SIG-M5 (cell line): Measurements from ENCODE around the gene CRB2.
"Not testable (repeated sequence)": the region's sequence is repeated elsewhere in the genome, so short reads cannot be mapped to it uniquely, and the experiment has no call there.

ENCODE experiments used
- DNase-seq: peaks from one replicate; lab custom pipeline; 2025; lab: John Stamatoyannopoulos, UW

Gene CRB2

GRCh38 chr9:123382653-123383511 is 26.9 kb downstream of the CRB2 start:
- DNase-seq: no peak

GRCh38 chr9:123383512-123384170 is 27.6 kb downstream of the CRB2 start:
- DNase-seq: no peak

GRCh38 chr9:123387686-123388085 is 31.7 kb downstream of the CRB2 start:
- no peak for DNase-seq

GRCh38 chr9:123389070-123389469 is 33.1 kb downstream of the CRB2 start:
- no peak for DNase-seq

- no peak for DNase-seq
Measured at GRCh38 chr9:123389698-123390097, 33.7 kb downstream of the CRB2 start.

- DNase-seq: no peak
Measured at GRCh38 chr9:123390337-123391135, 34.5 kb downstream of the CRB2 start.

GRCh38 chr9:123391233-123391632 is 35.2 kb downstream of the CRB2 start:
- no peak for DNase-seq

GRCh38 chr9:123391946-123392345 is 35.9 kb downstream of the CRB2 start:
- no peak for DNase-seq

- no peak for DNase-seq
Measured at GRCh38 chr9:123392802-123393201, 36.8 kb downstream of the CRB2 start.

- DNase-seq: no peak
Measured at GRCh38 chr9:123394291-123395235, 38.6 kb downstream of the CRB2 start.

- no peak for DNase-seq
Measured at GRCh38 chr9:123395276-123395688, 39.3 kb downstream of the CRB2 start.

GRCh38 chr9:123395689-123396511 is 39.9 kb downstream of the CRB2 start:
- DNase-seq: no peak

GRCh38 chr9:123397975-123398374 is 42.0 kb downstream of the CRB2 start:
- DNase-seq: no peak

GRCh38 chr9:123398938-123399337 is 42.9 kb downstream of the CRB2 start:
- not testable (repeated sequence) for DNase-seq

GRCh38 chr9:123399803-123400378 is 43.9 kb downstream of the CRB2 start:
- DNase-seq: no peak

GRCh38 chr9:123400926-123401503 is 45.0 kb downstream of the CRB2 start:
- no peak for DNase-seq

- no peak for DNase-seq
Measured at GRCh38 chr9:123401879-123402513, 46.0 kb downstream of the CRB2 start.

- no peak for DNase-seq
Measured at GRCh38 chr9:123402981-123403509, 47.0 kb downstream of the CRB2 start.

- no peak for DNase-seq
Measured at GRCh38 chr9:123406016-123406415, 50.0 kb downstream of the CRB2 start.
